Erythroblast (primary cell): ENCODE results near the gene KCNK17.

Source experiments
- DNase-seq, 2 experiments: peaks; one replicate each; lab custom pipeline; 2025; lab: John Stamatoyannopoulos, UW
- GATA1 ChIP-seq: IDR thresholded peaks from 2 replicates; pipeline ENCODE4 v1.6.1; 2011; ENCODE audit warnings: low read depth, mild to moderate bottlenecking, control low read depth, low read length, moderate library complexity
- POLR2A ChIP-seq: IDR thresholded peaks from 2 replicates; pipeline ENCODE4 v1.6.1; 2011; ENCODE audit warnings: mild to moderate bottlenecking, low read length

Gene KCNK17

GRCh38 chr6:39342692-39343395 lies 28.6 kb upstream of the KCNK17 start:
- no peak for TF ChIP-seq POLR2A
- TF ChIP-seq GATA1: no peak
- no peak for DNase-seq

GRCh38 chr6:39341937-39342336 lies 27.7 kb upstream of the KCNK17 start:
- TF ChIP-seq GATA1 (no peak), POLR2A (no peak)
- DNase-seq: no peak

GRCh38 chr6:39341352-39341751 lies 27.1 kb upstream of the KCNK17 start:
- TF ChIP-seq POLR2A (no peak), GATA1 (no peak)
- no peak for DNase-seq

- TF ChIP-seq POLR2A: no peak
- DNase-seq: no peak
Observed at GRCh38 chr6:39339868-39340550, 25.8 kb upstream of the KCNK17 start.

GRCh38 chr6:39339096-39339867 lies 25.1 kb upstream of the KCNK17 start:
- no peak for DNase-seq
- TF ChIP-seq POLR2A (no peak), GATA1 (no peak)

DNA sequence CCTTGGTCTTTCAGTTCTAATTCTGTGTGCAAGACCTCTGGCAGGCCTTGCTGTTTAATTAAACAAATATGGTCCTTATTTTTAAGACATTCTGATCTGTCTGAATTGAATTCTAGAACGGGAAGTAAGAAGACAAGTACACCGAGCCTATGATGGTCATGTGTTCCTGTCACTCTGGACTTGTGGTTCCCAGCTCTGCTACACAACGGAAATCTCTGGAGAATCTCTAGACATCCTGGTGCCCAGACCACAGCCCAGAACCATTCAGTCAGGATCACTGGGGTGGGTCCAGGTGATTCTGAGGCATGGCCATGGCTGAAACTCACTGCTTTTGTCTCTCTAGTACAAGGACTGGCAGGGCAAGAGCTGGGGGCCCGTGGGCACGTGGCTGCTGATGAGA lies 24.2 kb upstream of the KCNK17 start:
- no peak for DNase-seq
- TF ChIP-seq POLR2A (no peak), GATA1 (no peak)

DNA sequence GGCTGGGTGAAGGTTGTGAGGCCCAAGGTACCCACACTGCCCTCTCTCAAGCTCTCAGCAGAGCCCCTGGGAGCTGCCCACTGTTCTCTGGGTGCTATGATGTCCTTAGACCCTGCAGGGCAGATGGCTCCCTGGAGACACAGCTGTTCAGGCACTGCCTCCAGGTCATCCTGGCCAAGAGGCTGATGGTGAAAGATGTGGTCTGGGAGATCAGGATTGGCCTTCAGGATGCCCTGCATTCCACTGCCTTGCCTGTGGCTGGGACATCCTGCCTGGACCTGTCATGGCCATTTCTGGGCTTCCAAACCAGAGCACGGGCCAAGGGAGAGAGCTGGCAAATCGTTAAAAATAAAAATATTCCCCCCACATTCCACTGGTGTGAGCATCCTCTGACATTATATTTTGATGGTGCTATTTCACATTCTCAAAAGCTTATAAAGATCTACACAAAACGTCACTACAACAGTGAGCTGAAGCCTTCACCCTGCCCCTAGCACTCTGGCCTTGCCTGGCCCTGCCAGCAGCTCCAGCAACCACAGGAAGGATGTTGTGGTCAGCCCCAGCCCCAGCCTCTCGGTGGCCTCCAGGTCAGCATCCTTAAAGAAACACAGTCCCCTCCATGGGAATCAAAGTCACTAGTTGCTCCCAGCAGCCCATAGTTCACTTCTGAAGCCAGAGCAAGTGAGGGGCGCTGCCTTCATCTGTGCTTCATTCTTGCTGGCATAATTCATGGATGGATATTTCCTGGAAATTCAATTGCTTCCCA lies 21.7 kb upstream of the KCNK17 start:
- TF ChIP-seq POLR2A (no peak), GATA1 (no peak)

GRCh38 chr6:39333644-39334438 lies 19.6 kb upstream of the KCNK17 start:
- TF ChIP-seq POLR2A (no peak), GATA1 (no peak)
- no peak for DNase-seq

More for the DNA sequence above, 21.7 kb upstream of the KCNK17 start:
- DNase-seq: no peak

GRCh38 chr6:39330476-39330875 lies 16.3 kb upstream of the KCNK17 start:
- no peak for TF ChIP-seq POLR2A
- no peak for TF ChIP-seq GATA1
- DNase-seq: no peak

DNA sequence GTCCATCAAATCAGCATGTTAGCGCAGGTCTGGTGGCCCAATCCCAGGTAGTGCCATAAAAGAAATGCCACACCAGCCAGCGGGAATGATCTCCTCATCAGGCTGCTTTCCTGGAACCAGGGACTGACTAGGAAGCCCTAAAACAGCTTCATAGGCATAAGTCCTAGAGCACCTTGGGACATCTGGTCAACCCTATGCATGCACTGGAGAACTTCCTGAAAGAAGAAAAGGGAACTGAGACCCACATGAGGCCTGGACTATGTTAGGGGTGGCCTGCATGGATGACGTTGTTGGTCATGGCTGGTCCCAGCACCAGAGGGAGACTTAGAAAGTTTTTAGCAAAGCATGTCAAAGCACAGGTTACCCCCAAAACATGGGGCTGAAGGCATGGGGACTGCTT lies 15.8 kb upstream of the KCNK17 start:
- TF ChIP-seq POLR2A (no peak), GATA1 (no peak)
- no peak for DNase-seq

DNA sequence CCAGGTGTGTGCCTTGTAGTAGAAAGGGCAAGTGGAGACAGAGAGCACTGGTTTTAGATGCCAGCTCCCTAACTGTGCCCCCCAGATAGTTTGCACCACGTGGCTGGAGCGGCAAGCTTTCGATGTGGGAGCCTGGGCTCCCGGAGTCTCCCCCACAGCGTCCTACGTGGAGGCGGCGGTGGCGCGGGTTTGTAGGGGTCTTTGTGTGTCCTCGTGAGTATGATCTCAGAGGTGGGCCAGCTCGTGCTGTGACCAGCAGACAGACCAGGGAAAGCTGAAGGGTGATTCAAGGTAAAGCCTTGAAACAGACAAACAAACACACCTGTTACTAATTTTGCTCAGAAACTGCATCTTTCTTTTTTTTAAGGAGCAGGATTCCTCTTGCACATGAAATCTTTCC lies 13.8 kb upstream of the KCNK17 start:
- DNase-seq: no peak

GRCh38 chr6:39327507-39327906 lies 13.3 kb upstream of the KCNK17 start:
- TF ChIP-seq GATA1 (no peak), POLR2A (no peak)
- no peak for DNase-seq

More for the DNA sequence above, 13.8 kb upstream of the KCNK17 start:
- TF ChIP-seq GATA1 (no peak), POLR2A (no peak)

DNA sequence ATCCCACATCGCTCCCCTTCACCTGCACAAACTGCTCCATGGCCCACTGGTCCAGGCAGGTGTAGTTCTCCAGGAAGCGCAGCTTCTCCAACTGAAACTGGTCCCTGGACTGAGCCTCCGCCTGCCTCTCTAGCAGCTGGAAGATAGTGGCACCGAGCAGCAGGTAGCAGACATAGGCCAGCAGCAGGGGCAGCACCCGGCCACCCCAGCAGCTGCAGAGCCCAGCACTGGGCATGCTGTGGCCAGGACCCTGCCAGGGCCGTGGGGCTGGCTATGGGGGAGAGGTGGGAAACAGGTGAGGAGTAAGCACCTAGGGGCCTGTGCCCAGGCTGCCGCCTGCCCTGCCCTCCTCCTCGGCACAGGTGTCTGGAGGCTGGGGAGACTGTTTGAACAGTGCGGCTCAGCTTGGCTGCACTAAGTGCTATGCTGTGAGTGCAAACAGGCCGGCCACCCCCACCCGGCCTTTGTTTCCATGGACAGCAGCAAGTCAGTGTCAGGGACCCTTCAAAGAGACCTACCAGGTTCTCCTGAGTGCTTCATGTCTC lies 8.2 kb upstream of the KCNK17 start, which contains the start of gene KCNK16:
Gene KCNK16 (minus strand): TSS at position 397 of the 545 bp plus-strand sequence. CDS start 162 bp downstream, at position 235.
- TF ChIP-seq POLR2A: no peak
- no peak for TF ChIP-seq GATA1
- DNase-seq: no peak
